Peyer's patch (tissue), 4 donors: ENCODE data around the gene FAM83F. TPM values are rescaled to one million over a fixed set of nuclear protein-coding genes. Genes with fewer than 3 reads are reported as not detected.

ENCODE experiments used
- DNase-seq, 3 donors: peaks; one replicate each; pipeline ENCODE4 v3.0.0-alpha.2; 2017 to 2019
- H3K27ac ChIP-seq, 4 donors: fragments of 200-600 bp; sonication (generic); one replicate each; pipeline ENCODE4 v1.5.1; 2016 to 2019
- H3K27me3 ChIP-seq, 2 donors: fragments of 200-600 bp; sonication (generic); one replicate each; pipeline ENCODE4 v1.5.1; 2019
- H3K36me3 ChIP-seq, 3 donors: fragments of 200-600 bp; sonication (generic); one replicate each; pipeline ENCODE4 v1.5.1; 2016 to 2019
- H3K4me1 ChIP-seq, 4 donors: fragments of 200-600 bp; sonication (generic); one replicate each; pipeline ENCODE4 v1.5.1; 2016 to 2019
- H3K4me3 ChIP-seq, 4 donors: fragments of 200-600 bp; sonication (generic); 1 replicate in 3 of 4; 2 replicates in 1 of 4; pipeline ENCODE4 v1.5.1; 2016 to 2019; ENCODE audit warnings: mild to moderate bottlenecking in 1 of 4
- H3K9me3 ChIP-seq, 4 donors: fragments of 200-600 bp; sonication (generic); one replicate each; pipeline ENCODE4 v1.5.1; 2016 to 2019; ENCODE audit warnings: mild to moderate bottlenecking in 1 of 4
- CTCF ChIP-seq, 6 experiments: fragments of 450-650 bp in 4 of 6; fragments of 200-600 bp in 2 of 6; sonication (generic) in 1 of 6; IDR thresholded peaks; one replicate each; pipeline ENCODE4 v1.5.1; 2017 to 2019; ENCODE audit warnings: antibody characterized with exemption in 6 of 6, mild to moderate bottlenecking in 3 of 6, moderate library complexity in 1 of 6
- POLR2A ChIP-seq, 2 donors: fragments of 450-650 bp; IDR thresholded peaks; one replicate each; pipeline ENCODE4 v1.5.1; 2017; ENCODE audit warnings: antibody characterized with exemption in 2 of 2, mild to moderate bottlenecking in 2 of 2, moderate library complexity in 2 of 2
- total RNA-seq, 4 donors: library from RNA; depleted of rRNA; stranded (reverse); fragments of >200 nt; gene quantifications; one replicate each; pipeline ENCODE4 v1.1.0, GENCODE V29; 2016

The FAM83F gene
- total RNA-seq, 4 donors from 2014 or later = 9.9 to 66.0 (median 51.1) TPM

DNA sequence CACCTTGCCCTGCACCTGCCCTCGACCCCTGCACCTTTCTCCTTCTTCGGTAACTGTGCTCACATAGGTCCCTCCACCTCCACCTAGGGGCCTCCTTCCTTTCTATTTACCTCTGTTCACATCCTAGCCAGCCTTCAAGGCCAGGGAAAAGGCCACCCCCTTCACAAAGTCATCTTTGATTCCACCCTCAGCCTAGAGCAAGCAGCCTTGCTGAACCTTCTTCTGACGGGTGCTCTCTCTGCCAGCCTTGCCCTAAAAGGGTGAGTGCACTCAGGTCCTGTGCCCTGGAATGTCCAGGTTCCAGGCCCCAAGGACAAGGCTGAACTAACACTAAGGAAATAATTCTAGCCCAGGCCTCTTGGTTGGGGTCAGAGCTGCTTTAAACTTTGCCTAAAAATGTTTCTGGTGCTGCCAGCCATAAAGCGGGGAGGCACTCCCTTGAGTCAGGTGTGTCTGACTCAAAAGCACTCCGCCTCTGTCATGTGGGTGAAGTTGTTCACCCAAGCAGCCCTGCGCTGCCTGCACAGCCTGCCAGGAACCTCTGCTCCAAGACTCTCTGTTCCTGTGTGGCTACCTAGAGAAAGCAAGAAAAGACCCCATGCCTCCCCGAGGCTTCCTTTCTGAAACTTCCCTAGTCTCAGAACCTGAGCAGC lies 9.2 kb upstream of the FAM83F start:
- Histone ChIP-seq H3K27me3 (no peaks in the 10 kb centered on the region), H3K27ac (no peak overlapping the region), H3K36me3 (no peaks in the 10 kb centered on the region), H3K4me3 (no peak overlapping the region), H3K4me1 (peaks cover 0 to 5% (median 0%) of the 10 kb centered on the region in 4 donors), H3K9me3 (no peaks in the 10 kb centered on the region)
- DNase-seq = peak in 1 of 3 donors; percentile 55
- no peak for TF ChIP-seq POLR2A (IDR thresholded peaks at IDR 0.05)
- no peak for TF ChIP-seq CTCF (IDR thresholded peaks at IDR 0.05)

DNA sequence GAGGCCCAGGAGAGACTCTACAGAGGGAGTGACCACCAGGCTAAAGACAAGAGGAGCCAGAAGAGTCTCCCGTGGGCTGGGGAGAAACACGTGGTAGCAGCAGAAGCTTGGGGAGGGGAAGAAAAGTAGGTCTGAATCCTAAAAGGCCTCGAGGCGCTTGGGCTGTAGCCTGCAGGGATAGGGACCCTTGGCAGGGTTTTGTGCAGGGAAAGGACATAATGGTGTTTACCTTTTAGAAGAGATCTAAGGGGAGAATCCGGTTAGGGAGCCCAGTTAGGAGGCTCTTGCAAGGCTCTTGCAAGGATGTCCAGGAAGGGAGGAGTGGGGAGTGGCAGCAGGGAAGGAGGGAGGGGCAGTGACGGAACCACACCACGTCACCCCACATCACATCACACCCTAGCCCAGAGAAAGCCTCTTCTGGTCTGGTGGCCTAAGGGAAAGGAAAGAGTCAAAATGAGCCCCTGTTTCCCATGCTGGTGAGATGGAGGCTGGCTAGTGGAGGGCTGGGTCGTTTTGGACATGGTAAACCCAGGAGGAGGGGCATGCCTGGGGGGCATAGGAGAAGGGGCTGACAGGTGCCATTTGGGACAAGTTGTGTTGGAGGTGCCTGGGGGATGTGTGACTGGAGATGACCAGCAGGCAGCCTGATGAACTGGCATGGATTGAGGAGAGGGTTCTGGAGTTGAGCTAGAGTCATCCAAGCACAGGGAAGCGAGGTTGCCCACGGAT lies 6.2 kb upstream of the FAM83F start:
- Histone ChIP-seq H3K27ac (no peak overlapping the region), H3K4me1 (peaks cover 0 to 19% (median 0%) of the 10 kb centered on the region in 4 donors)
- no peak for DNase-seq

DNA sequence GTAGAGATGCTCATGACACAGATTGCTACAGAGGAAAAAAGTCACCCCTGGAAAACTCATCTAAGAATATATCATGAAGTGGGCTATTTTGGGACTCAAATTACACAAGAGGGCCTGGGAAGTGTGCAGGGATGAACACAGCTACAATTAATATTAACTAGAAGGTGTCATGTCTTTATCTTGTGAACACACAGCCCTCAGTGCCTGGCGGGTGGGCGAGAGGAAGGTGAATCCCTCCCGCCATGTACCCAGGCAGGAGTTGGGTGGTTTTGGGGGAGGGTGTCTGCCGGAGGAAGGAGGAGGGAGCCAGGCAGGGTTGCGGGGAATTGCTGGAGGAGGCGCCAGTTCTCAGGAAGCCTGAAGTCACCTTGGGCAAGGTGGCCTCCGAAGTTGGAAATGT lies 5.1 kb upstream of the FAM83F start:
- H3K4me3 ChIP-seq = no peak overlapping the region
- H3K4me1 ChIP-seq = peaks cover 3 to 19% (median 6%) of the 10 kb centered on the region in 4 donors
- H3K27ac ChIP-seq = no peak overlapping the region
- H3K27me3 ChIP-seq = no peaks in the 10 kb centered on the region
- no peaks in the 10 kb centered on the region for H3K9me3 ChIP-seq
- no peaks in the 10 kb centered on the region for H3K36me3 ChIP-seq
- no peak for DNase-seq
- TF ChIP-seq POLR2A (IDR thresholded peaks at IDR 0.05) = no peak
- TF ChIP-seq CTCF (IDR thresholded peaks at IDR 0.05) = no peak

More for the DNA sequence above, 6.2 kb upstream of the FAM83F start:
- Histone ChIP-seq H3K9me3 (no peaks in the 10 kb centered on the region), H3K4me3 (no peak overlapping the region), H3K27me3 (no peaks in the 10 kb centered on the region), H3K36me3 (no peaks in the 10 kb centered on the region)
- TF ChIP-seq CTCF (IDR thresholded peaks at IDR 0.05) = no peak
- no peak for TF ChIP-seq POLR2A (IDR thresholded peaks at IDR 0.05)

DNA sequence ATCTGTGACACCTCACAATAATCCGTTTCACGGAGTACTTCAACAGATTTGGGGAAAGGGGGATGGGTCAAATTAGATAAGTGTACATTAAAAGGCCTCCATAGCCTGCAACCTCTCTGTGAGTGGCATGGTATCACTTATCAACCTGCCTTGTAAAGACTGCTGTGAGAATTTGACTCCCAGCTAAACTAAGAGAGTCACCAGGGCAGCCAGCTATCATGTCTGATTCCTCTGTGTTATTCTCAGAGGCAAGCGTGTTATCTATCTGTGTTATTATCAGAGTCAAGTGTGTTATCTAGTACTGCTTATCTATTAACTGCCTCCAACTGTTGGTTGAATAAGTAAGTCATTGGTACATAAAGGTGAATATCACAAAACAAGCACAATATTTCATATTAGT lies 4.1 kb upstream of the FAM83F start:
- no peaks in the 10 kb centered on the region for H3K36me3 ChIP-seq
- H3K27ac ChIP-seq = peak overlapping the region in 1 of 4 donors; percentile 13
- no peak for DNase-seq
- no peaks in the 10 kb centered on the region for H3K9me3 ChIP-seq
- H3K4me3 ChIP-seq = no peak overlapping the region
- no peaks in the 10 kb centered on the region for H3K27me3 ChIP-seq
- TF ChIP-seq CTCF (IDR thresholded peaks at IDR 0.05) = no peak
- TF ChIP-seq POLR2A (IDR thresholded peaks at IDR 0.05) = no peak
- H3K4me1 ChIP-seq = peaks cover 3 to 19% (median 6%) of the 10 kb centered on the region in 4 donors

- no peak for DNase-seq
- TF ChIP-seq CTCF (IDR thresholded peaks at IDR 0.05) = no peak
- Histone ChIP-seq H3K4me3 (no peak overlapping the region), H3K27ac (peak overlapping the region in 1 of 4 donors; percentile 13), H3K27me3 (no peaks in the 10 kb centered on the region), H3K36me3 (no peaks in the 10 kb centered on the region), H3K4me1 (peaks cover 3 to 19% (median 6%) of the 10 kb centered on the region in 4 donors), H3K9me3 (no peaks in the 10 kb centered on the region)
These were observed 3.4 kb upstream of the FAM83F start for GRCh38 chr22:39991159-39991860.
